SK-MEL-5 (cell line): ENCODE results near the gene ZNF486. TPM values are rescaled to one million over a fixed set of nuclear protein-coding genes. Genes with fewer than 3 reads are reported as not detected.
"Not testable (repeated sequence)": the region's sequence is repeated elsewhere in the genome, so short reads cannot be mapped to it uniquely, and the experiment has no call there.

Source experiments
- DNase-seq: peaks from one replicate; pipeline ENCODE4 v3.0.0-alpha.2; 2016; ENCODE audit warnings: low read depth, low spot score
- in situ Hi-C: cut with HindIII; loops from 2 replicates; pipeline ENCODE4 v1.10.0; 2016; ENCODE audit warnings: low sequenced_read_pairs, high pct_unique_total_duplicates, low pct_unique_long_range_greater_than_20kb
- small RNA-seq, 2 experiments: library from RNA; depleted of rRNA; stranded (forward); fragments of <200 nt; gene quantifications; one replicate each; pipeline ENCODE3, GENCODE V24; 2014
- total RNA-seq: library from RNA; depleted of rRNA; stranded (reverse); fragments of >200 nt; shearing (Covaris generic); gene quantifications from 2 replicates; pipeline ENCODE4 v1.2.3, GENCODE V29; 2014; rRNA removed

ZNF486 gene
- total RNA-seq, 1 experiment from 2014 or later, result 0.11 TPM

- DNase-seq, result no peak
- in situ Hi-C loops, result no loop called here
These were observed 30.7 kb downstream of the ZNF486 start for GRCh38 chr19:20197747-20198146.

- DNase-seq, result no peak
- in situ Hi-C loops, result no loop called here
These were observed 42.0 kb downstream of the ZNF486 start for GRCh38 chr19:20209051-20209450.

- in situ Hi-C loops, DNase-seq: not testable (repeated sequence)
These were observed 47.4 kb downstream of the ZNF486 start for GRCh38 chr19:20214366-20214765.

GRCh38 chr19:20221605-20222004 lies 54.6 kb downstream of the ZNF486 start:
- DNase-seq, in situ Hi-C loops: not testable (repeated sequence)

- in situ Hi-C loops, result no loop called here
- no peak for DNase-seq
These were observed 66.1 kb downstream of the ZNF486 start for GRCh38 chr19:20233105-20233504.

- in situ Hi-C loops, result no loop called here
- DNase-seq, result no peak
These were observed 68.1 kb downstream of the ZNF486 start for GRCh38 chr19:20235156-20235555.

- DNase-seq, result peak; percentile 62
- in situ Hi-C loops, result no loop called here
These were observed 71.0 kb downstream of the ZNF486 start for GRCh38 chr19:20237773-20238623.

GRCh38 chr19:20243629-20244028 lies 76.6 kb downstream of the ZNF486 start:
- in situ Hi-C loops, result no loop called here

GRCh38 chr19:20244356-20244755 lies 77.3 kb downstream of the ZNF486 start:
- no peak for DNase-seq
- in situ Hi-C loops, result no loop called here

More at GRCh38 chr19:20243629-20244028, 76.6 kb downstream of the ZNF486 start:
- DNase-seq, result no peak

- in situ Hi-C loops, result no loop called here
- DNase-seq, result no peak
These were observed 78.3 kb downstream of the ZNF486 start for GRCh38 chr19:20245309-20245708.

GRCh38 chr19:20247016-20247683 lies 80.1 kb downstream of the ZNF486 start:
- peak; percentile 5 for DNase-seq
- in situ Hi-C loops, result no loop called here

- in situ Hi-C loops, DNase-seq: not testable (repeated sequence)
These were observed 81.2 kb downstream of the ZNF486 start for GRCh38 chr19:20248258-20248657.

Small RNA genes within 50 kb of the gene (small RNA-seq; reads per million reads assigned to genes)
- gene AC011447.4, result 0 reads per million in 2 experiments

Other genes with a start within 250 kb of the ZNF486 start
- gene ZNF682, start 127.7 kb upstream of the ZNF486 start, total RNA-seq, result not detected in 2 replicates
- 0.77 TPM in 1 of 2 replicates, not detected in the other for gene ZNF90, start 89.2 kb upstream of the ZNF486 start, total RNA-seq